H1 (cell line): ENCODE results near the gene CYP26C1. TPM values are rescaled to one million over a fixed set of nuclear protein-coding genes. Genes with fewer than 3 reads are reported as not detected.

Experiments used
- CTCF ChIA-PET: fragments of 300-600 bp; sonication (Branson Sonifier 250); formaldehyde crosslinking; loops from one replicate; lab custom pipeline; 2021; ENCODE audit not compliant: partially characterized antibody; lab: Charles Lee
- POLR2A ChIA-PET: fragments of 300-600 bp; sonication (Branson Sonifier 250); formaldehyde crosslinking; loops from one replicate; lab custom pipeline; 2021; ENCODE audit warnings: inconsistent platforms; ENCODE audit not compliant: partially characterized antibody; lab: Charles Lee
- DNase-seq, 2 experiments: peaks; one replicate each; pipeline versions ENCODE4 v3.0.0 to v3.0.0-alpha.2; 2010 to 2022; ENCODE audit warnings: low spot score in 2 of 2, low read depth in 1 of 2, mixed read lengths in 1 of 2
- FAIRE-seq: peaks from 2 replicates; lab custom pipeline; 2011; peaks lifted over from hg19 to GRCh38; lab: Jason Lieb, UNC
- H2AFZ ChIP-seq: 2 replicates; pipeline ENCODE4 v1.8.1; 2012; ENCODE audit warnings: low read length, inconsistent platforms
- H2AK5ac ChIP-seq: 2 replicates; pipeline ENCODE4 v1.6.1; 2013; ENCODE audit warnings: low read depth, low read length
- H2BK120ac ChIP-seq: replicated peaks from 2 replicates; pipeline ENCODE3; 2013; ENCODE audit warnings: low read depth, low read length, inconsistent platforms
- H2BK12ac ChIP-seq: 2 replicates; pipeline ENCODE4 v1.6.1; 2013; ENCODE audit warnings: low read depth, low read length
- H2BK15ac ChIP-seq: 2 replicates; pipeline ENCODE4 v1.6.1; 2013; ENCODE audit warnings: low read length
- H2BK20ac ChIP-seq: 2 replicates; pipeline ENCODE4 v1.6.1; 2013; ENCODE audit warnings: low read length
- H2BK5ac ChIP-seq: 2 replicates; pipeline ENCODE4 v1.6.1; 2013; ENCODE audit warnings: low read depth, low read length
- H3K14ac ChIP-seq: 2 replicates; pipeline ENCODE4 v1.6.1; 2013; ENCODE audit warnings: inconsistent platforms; ENCODE audit not compliant: insufficient read length
- H3K18ac ChIP-seq: 2 replicates; pipeline ENCODE4 v1.6.1; 2013; ENCODE audit warnings: low read length; ENCODE audit errors: extremely low read depth
- H3K23ac ChIP-seq: 2 replicates; pipeline ENCODE4 v1.6.1; 2013; ENCODE audit warnings: inconsistent platforms; ENCODE audit not compliant: insufficient read length
- H3K23me2 ChIP-seq: 2 replicates; pipeline ENCODE4 v1.6.1; 2013; ENCODE audit warnings: low read depth, low read length
- H3K27ac ChIP-seq: 2 replicates; pipeline ENCODE4 v1.6.1; 2011; ENCODE audit warnings: low read depth, low read length, inconsistent platforms
- H3K27me3 ChIP-seq, 4 experiments: replicated peaks in 1 of 4; 1 replicate in 1 of 4; 2 replicates in 3 of 4; pipeline versions ENCODE4 v1.6.1 to v1.8.1; 2011 to 2013; ENCODE audit warnings: low read length in 3 of 4, mild to moderate bottlenecking in 3 of 4, inconsistent platforms in 2 of 4, mixed read lengths in 2 of 4, moderate library complexity in 1 of 4; ENCODE audit not compliant: control insufficient read depth in 3 of 4, insufficient read depth in 3 of 4; ENCODE audit errors: extremely low read depth in 1 of 4
- H3K36me3 ChIP-seq, 4 experiments: 2 replicates each; pipeline versions ENCODE4 v1.6.1 to v1.8.1; 2011 to 2013; ENCODE audit warnings: mild to moderate bottlenecking in 4 of 4, low read length in 3 of 4, moderate library complexity in 2 of 4, control low read depth in 1 of 4, inconsistent platforms in 1 of 4; ENCODE audit not compliant: insufficient read depth in 4 of 4, control insufficient read depth in 2 of 4
- H3K4ac ChIP-seq: replicated peaks from 2 replicates; pipeline ENCODE3; 2013; ENCODE audit warnings: low read length, low read depth, mixed read lengths, inconsistent platforms; ENCODE audit not compliant: insufficient read length
- H3K4me1 ChIP-seq, 4 experiments: replicated peaks in 1 of 4; 1 replicate in 1 of 4; 2 replicates in 3 of 4; pipeline versions ENCODE4 v1.6.1 to v1.8.1; 2011 to 2013; ENCODE audit warnings: low read length in 3 of 4, inconsistent platforms in 2 of 4, mixed read lengths in 1 of 4; ENCODE audit not compliant: insufficient read depth in 4 of 4, control insufficient read depth in 3 of 4
- H3K4me2 ChIP-seq, 2 experiments: 2 replicates each; pipeline versions ENCODE4 v1.6.1 to v1.8.1; 2011 to 2013; ENCODE audit warnings: low read depth in 2 of 2, low read length in 2 of 2, control low read depth in 1 of 2, inconsistent platforms in 1 of 2, mild to moderate bottlenecking in 1 of 2; ENCODE audit not compliant: insufficient read depth in 1 of 2
- H3K4me3 ChIP-seq, 4 experiments: fragments of 200-600, 300-600 bp in 1 of 4; sonication (generic), shearing (Covaris generic), sonication (Bioruptor Twin) in 1 of 4; 2 replicates each; pipeline versions ENCODE4 v1.5.1 to v1.8.1; 2011 to 2016; ENCODE audit warnings: low read length in 4 of 4, low read depth in 3 of 4, control low read depth in 2 of 4, inconsistent platforms in 2 of 4, mild to moderate bottlenecking in 2 of 4, mixed read lengths in 1 of 4, moderate library complexity in 1 of 4; ENCODE audit not compliant: insufficient read depth in 2 of 4; ENCODE audit errors: extremely low read depth in 1 of 4
- H3K56ac ChIP-seq: replicated peaks from 2 replicates; pipeline ENCODE3; 2013; ENCODE audit warnings: low read depth, mild to moderate bottlenecking, mixed read lengths, low read length, inconsistent platforms; ENCODE audit not compliant: insufficient read length
- H3K79me1 ChIP-seq: 2 replicates; pipeline ENCODE4 v1.6.1; 2013; ENCODE audit warnings: low read depth, low read length, control low read depth
- H3K79me2 ChIP-seq, 2 experiments: 2 replicates each; pipeline versions ENCODE4 v1.6.1 to v1.8.1; 2012 to 2013; ENCODE audit warnings: low read length in 2 of 2, mild to moderate bottlenecking in 2 of 2, inconsistent platforms in 1 of 2; ENCODE audit not compliant: insufficient read depth in 2 of 2, control insufficient read depth in 1 of 2
- H3K9ac ChIP-seq, 4 experiments: replicated peaks in 1 of 4; 1 replicate in 1 of 4; 2 replicates in 3 of 4; pipeline versions ENCODE4 v1.6.1 to v1.8.1; 2011 to 2013; ENCODE audit warnings: low read depth in 3 of 4, low read length in 3 of 4, control low read depth in 2 of 4, mild to moderate bottlenecking in 2 of 4, moderate library complexity in 2 of 4, inconsistent platforms in 1 of 4; ENCODE audit errors: extremely low read depth in 1 of 4
- H3K9me3 ChIP-seq, 2 experiments: 2 replicates each; pipeline versions ENCODE4 v1.6.1 to v1.8.1; 2012 to 2013; ENCODE audit warnings: mild to moderate bottlenecking in 2 of 2, moderate library complexity in 2 of 2, control low read depth in 1 of 2, inconsistent platforms in 1 of 2, low read depth in 1 of 2, low read length in 1 of 2, mixed read lengths in 1 of 2; ENCODE audit not compliant: insufficient read depth in 2 of 2
- H4K20me1 ChIP-seq, 2 experiments: replicated peaks in 1 of 2; 2 replicates each; pipeline versions ENCODE3 to v1.8.1; 2011 to 2013; ENCODE audit warnings: inconsistent platforms in 2 of 2, low read length in 2 of 2, mild to moderate bottlenecking in 1 of 2; ENCODE audit not compliant: insufficient read depth in 2 of 2, control insufficient read depth in 1 of 2
- H4K5ac ChIP-seq: 2 replicates; pipeline ENCODE4 v1.6.1; 2013; ENCODE audit warnings: low read length, low read depth, mixed read lengths, inconsistent platforms; ENCODE audit not compliant: insufficient read length
- H4K8ac ChIP-seq: 2 replicates; pipeline ENCODE4 v1.8.0; 2013; ENCODE audit warnings: mild to moderate bottlenecking, moderate library complexity, low read length, inconsistent platforms; ENCODE audit not compliant: insufficient read depth; ENCODE audit errors: extremely low read depth
- H4K91ac ChIP-seq: replicated peaks from 2 replicates; pipeline ENCODE3; 2013; ENCODE audit warnings: low read length, mixed read lengths, inconsistent platforms; ENCODE audit not compliant: insufficient read length
- JUND ChIP-seq: IDR thresholded peaks from 2 replicates; pipeline ENCODE4 v1.6.1; 2011; ENCODE audit warnings: mild to moderate bottlenecking, improper control_type of control experiment, low read length
- TAF7 ChIP-seq: optimal IDR thresholded peaks from 2 replicates; pipeline ENCODE3; 2011; ENCODE audit warnings: low read depth, mild to moderate bottlenecking, inconsistent platforms, low read length, moderate library complexity, borderline replicate concordance
- WGBS, 2 experiments: shearing (Covaris generic) in 1 of 2; methylation state at CpG; one replicate each; pipeline versions ENCODE4 v1.1.6 to v1.1.7; 2013 to 2015; ENCODE audit warnings: low lambda C conversion rate in 2 of 2, mixed read lengths in 2 of 2, inconsistent platforms in 1 of 2, low coverage in 1 of 2, missing lambda C conversion rate in 1 of 2; ENCODE audit not compliant: insufficient replicate concordance in 2 of 2, insufficient coverage in 1 of 2, insufficient read length in 1 of 2; ENCODE audit errors: extremely low coverage in 1 of 2, missing lambda C conversion rate in 1 of 2; 5-methylcytosine and 5-hydroxymethylcytosine counted together
- polyA plus RNA-seq, 7 experiments: library from polyadenylated mRNA; depleted of rRNA in 3 of 7; stranded (reverse) in 5 of 7; unstranded in 2 of 7; fragments of >200 nt in 5 of 7; fragments of 200-250 nt in 2 of 7; gene quantifications; 1 replicate in 5 of 7; 2 replicates in 1 of 7; 4 replicates in 1 of 7; pipeline versions ENCODE4 v1.2.1 to v1.2.3, GENCODE V29; 2011 to 2013; ENCODE audit warnings: missing spikeins in 2 of 7, mixed read lengths in 2 of 7
- total RNA-seq: library from RNA; stranded (reverse); fragmentation: NEBNext Ultra II Directional; extraction: Animal tissue kit (Norgen Biotek cat#: 25700); gene quantifications from 2 replicates; pipeline ENCODE4 v1.2.1, GENCODE V29; 2021

Gene CYP26C1
- total and polyA plus RNA-seq, 2 of the 8 experiments (the other 6 are each of a cell fraction or from before 2014, with no cell fraction given), result 0.12 to 0.28 TPM

DNA sequence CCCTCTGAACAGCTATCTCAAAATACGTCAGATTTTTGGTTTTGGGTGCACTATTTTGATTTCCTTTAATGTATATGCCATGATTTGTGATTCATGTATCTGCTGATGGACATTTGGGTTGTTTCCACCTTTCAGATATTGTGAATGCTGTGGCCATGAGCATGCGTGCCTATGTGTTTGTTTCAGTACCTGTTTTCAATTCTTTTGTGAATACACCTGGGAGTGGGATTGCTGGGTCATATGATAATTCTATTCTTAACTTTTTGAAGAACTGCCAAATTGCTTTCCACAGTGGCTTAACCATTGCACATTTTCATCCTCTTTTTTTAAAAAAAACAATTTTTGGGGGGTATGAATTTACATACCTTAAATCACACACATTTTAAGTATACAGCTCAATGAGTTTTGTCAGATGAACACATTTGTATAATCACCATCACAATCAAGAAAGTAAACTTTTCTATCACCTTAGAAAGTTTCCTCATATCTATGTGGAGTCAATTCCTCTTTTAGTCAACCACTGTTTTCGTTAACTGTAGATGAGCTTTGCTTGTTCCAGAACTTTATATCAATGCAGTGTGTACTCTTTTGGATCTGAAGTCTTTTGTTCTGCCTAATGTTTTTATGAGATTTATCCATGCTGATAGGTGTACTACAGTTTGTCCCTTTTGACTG, 50.0 kb downstream of the CYP26C1 start:
- Histone ChIP-seq H3K4me1 (no peaks in the 10 kb centered on the region; a peak in 1 of 7 replicates), H2AK5ac (peak overlapping the region; percentile 39; the same call in 1 of the 2 replicates)
- CTCF ChIA-PET, result interaction anchor here (0.5 to 1.7 kb wide), 5 partner anchors 15 to 246 kb away, joined by 3 to 5 read pairs (median 4); no protein-coding TSS in a partner anchor

More for the DNA sequence above, 50.0 kb downstream of the CYP26C1 start:
- no peak overlapping the region for H3K4me2 ChIP-seq
- TF ChIP-seq JUND, result no peak
- TF ChIP-seq TAF7, result no peak
- H3K23me2 ChIP-seq, result no peaks in the 10 kb centered on the region
- no peak overlapping the region for H4K8ac ChIP-seq
- no peak overlapping the region for H2BK120ac ChIP-seq
- no peak overlapping the region for H3K56ac ChIP-seq
- H3K4ac ChIP-seq, result no peak overlapping the region
- no peak overlapping the region for H4K91ac ChIP-seq
- 88% methylated on average over 3 of the region's 3 CpGs; no CpG with 5 or more reads in 1 of the 2 experiments for WGBS, 2 experiments
- no peak overlapping the region for H3K9ac ChIP-seq
- no peaks in the 10 kb centered on the region for H3K79me2 ChIP-seq
- H3K23ac ChIP-seq, result no peak overlapping the region
- H2AFZ ChIP-seq, result no peak overlapping the region
- no peaks in the 10 kb centered on the region for H3K36me3 ChIP-seq
- FAIRE-seq (no peak), DNase-seq (no peak)
- peaks cover 0 to 2% (median 0%) of the 10 kb centered on the region in 4 experiments; a peak in 2 of 7 replicates for H3K27me3 ChIP-seq
- no peak overlapping the region for H3K27ac ChIP-seq
- H4K20me1 ChIP-seq, result no peaks in the 10 kb centered on the region
- no peak overlapping the region for H3K18ac ChIP-seq
- H3K14ac ChIP-seq, result no peak overlapping the region
- no peak overlapping the region for H4K5ac ChIP-seq
- no peak overlapping the region for H2BK15ac ChIP-seq
- H2BK20ac ChIP-seq, result 0 out of 2 replicates have a peak overlapping the region, but pooled peaks have one; percentile 90
- POLR2A ChIA-PET, result interaction anchor here (1.2 to 1.4 kb wide), 2 partner anchors 8 to 162 kb away, joined by 3 read pairs; no protein-coding TSS in a partner anchor
- H2BK5ac ChIP-seq, result no peak overlapping the region
- H3K79me1 ChIP-seq, result no peaks in the 10 kb centered on the region
- H2BK12ac ChIP-seq, result no peak overlapping the region
- no peaks in the 10 kb centered on the region for H3K9me3 ChIP-seq
- no peak overlapping the region for H3K4me3 ChIP-seq
